ENCODE results near the gene ACRBP.

ACRBP gene

DNA sequence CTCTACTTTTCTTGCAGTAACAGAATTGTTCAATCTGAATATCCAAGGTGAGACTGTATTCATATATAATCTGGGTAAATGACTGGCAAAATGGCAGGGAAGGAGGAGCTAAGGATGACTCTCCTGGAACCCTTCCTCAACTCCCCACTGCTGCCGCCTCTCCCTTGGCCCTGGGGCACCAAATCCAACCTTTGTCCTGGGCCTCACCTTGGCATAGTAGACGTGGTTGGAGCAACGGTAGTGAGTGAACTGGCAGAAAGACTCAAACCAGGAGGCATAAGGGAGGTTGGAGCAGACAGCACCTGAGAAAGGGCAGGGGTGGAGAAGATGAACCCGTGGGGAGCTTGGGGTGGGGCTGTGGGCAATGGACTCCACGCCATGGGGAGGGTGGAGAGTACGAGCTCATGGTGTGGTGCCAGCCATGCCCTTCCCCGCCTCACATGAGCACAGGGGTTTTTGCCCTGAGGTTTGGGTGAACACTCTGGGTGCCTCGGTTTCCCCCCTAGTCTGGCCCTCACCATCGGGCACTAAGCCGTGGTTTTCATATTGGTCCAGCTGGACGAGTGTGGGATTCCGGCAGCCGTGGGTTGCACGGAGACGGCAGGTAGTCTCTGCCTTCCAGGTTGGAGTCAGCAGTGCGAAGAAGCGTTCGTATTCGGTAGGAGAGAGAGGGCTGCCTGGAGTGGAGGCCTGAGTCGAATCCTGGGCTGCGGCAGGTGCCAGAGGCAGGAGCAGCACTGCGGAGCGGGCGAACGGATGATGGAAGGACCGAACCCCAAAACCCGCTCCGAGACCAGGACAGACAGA lies 753 bp downstream of the ACRBP start:
- peak; percentile 55 for DNase-seq

DNA sequence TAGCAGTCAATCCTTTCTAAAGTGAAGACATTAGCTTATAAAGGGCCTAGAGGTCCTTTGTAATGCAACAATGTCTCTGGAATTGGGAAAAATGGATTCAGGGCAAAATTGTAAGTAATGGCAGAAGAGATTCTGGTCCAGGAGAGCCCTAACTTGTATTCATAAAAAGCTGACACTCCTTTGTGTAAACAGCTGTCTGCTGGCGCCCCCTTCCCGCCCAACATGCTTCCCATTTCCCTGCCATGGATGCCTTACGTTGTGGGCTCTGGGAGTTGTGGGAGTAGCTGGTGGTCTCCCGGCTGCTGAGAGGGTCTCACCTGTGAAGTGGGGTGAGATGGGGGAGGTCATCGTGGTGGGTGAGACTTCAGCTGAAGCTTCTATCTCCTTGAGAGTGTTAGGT lies 2.3 kb downstream of the ACRBP start:
- peak; percentile 69 for DNase-seq

DNA sequence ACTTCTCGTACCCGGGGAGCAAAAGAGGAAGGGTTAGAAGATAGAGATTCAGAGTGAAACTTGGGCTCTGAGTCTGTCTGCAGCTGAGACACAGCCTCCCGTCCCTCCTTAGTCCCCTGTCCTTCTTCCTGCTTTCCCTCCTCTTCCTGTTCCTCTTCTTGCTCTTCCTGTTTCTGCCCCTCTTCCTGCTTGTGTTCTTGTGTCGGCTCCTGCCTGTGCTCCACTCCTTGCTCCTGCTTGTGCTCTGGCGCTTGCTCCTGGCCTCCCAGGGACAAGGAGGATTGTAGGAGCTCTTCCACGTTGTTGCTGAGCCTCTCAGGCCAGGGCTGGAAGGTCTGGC lies 3.0 kb downstream of the ACRBP start:
- no peak for DNase-seq

DNA sequence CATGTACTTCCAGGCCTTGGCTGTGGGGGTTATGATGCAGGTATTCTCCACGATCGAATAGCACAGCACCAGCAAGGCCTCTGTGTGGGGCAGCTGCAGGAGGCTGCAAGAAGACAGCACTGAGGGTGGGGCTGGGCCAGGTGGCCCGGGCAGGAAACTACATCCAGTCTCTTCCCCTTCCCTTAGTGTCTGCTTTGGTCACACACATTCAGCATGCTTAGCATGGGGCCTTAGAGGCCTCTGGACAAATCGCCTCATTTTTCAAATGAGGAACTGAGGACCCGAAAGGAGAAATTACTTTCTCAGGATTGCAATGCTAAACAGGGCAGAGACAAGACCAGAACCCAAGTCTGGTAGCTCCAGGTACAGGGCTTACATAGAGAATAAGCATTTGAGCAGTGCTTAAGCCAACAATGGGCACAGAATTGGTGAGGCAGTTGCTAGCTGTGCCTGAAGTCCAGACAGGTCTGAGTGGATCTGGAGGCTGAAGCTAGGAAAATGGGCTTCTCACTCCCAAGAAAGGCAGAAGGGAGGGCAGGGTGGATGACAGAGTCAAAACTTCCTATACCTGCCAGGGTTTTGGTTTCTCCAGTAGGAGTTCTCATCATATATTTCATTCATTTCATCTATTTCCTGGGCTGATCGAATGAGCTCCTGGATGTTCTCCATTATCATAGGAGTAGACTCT lies 3.5 kb downstream of the ACRBP start:
- no peak for DNase-seq

DNA sequence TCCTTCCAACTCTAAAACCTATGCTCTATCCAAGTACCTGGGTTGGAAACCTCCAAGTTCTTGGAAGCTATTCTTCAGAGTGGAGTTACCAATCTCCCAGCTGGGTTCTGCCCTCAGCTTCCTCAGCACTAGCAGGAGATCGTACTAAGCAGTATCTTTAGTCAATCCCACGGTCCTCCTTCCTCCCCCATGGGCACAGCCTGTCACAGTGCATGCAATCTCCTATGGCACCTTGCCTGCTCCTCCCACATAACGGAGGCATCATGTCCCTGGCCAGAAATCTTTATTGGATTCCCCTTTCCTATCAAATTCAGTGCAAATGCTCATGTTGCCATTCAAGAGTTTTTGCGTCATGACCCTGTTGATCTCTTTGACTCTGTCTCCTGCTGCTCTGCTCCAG lies 6.1 kb downstream of the ACRBP start:
- no peak for DNase-seq

DNA sequence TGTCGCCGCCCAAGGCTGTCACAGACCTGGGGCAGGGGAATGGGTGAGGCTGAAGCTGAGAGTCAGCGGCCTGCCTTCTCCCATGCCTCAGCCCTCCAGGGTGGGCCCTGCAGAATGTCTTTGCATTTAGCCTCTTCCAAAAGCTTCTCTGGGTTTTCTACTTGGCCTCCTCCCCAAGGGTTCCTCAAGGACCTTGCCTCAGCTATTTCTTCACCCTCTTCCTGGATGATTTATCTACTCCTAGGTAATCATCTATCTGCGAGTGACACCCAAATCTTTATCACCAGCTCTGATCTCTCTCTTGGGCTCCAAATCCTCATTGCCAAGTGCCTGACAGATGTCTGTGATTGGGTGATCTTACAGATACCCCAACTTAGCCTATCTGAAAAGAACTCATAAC lies 6.7 kb downstream of the ACRBP start:
- no peak for DNase-seq

DNA sequence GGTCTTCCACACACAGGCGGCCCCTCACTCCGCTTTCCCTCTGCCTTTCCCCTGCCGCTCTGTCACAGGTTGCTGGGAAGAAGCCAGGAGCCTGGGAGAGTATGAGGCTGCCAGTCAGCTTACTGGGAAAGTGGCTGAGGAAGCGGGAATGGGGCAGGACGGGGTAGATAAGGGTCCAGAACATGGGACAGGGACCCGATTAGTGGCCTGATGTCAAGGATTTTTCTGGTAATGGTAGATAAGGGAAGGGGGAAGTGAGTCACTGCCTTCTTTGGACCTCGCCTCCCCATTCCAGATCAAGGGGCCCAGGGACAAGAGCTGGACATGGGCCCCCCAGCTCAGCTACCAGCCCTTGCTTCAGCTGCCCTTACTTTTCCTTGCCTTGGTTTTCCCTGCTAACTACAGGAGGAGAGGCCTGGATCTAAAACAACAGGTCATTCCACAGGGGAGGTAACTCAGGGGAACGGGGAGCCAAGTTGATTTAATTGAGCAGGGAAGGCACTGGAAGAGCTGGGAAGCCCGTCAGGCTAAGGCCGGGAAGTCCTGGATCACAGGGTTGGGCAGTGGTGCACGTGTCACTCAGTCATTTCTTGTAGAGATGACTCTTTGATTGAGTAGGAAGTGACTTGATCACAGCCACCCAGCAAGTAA lies 8.0 kb downstream of the ACRBP start:
- DNase-seq = no peak

DNA sequence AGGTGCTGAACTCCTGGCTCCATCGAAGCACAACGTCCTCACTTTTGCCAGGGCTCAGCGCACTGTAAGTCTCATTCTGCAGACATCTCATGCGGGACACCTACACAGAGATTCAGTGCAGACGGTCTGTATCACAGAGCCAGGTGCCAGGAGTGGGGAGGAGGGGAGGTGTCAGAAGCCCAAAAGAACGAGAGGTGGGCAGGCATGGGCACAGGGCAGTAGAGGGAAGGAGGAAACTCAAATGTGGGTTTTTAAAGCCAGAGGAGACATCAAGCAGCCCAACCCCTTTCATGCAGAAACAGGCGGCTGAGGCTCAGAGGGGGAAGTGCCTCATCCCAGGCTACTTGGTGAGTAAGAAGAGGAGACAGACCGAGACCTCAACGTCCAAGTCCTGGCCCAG lies 8.9 kb downstream of the ACRBP start:
- no peak for DNase-seq

DNA sequence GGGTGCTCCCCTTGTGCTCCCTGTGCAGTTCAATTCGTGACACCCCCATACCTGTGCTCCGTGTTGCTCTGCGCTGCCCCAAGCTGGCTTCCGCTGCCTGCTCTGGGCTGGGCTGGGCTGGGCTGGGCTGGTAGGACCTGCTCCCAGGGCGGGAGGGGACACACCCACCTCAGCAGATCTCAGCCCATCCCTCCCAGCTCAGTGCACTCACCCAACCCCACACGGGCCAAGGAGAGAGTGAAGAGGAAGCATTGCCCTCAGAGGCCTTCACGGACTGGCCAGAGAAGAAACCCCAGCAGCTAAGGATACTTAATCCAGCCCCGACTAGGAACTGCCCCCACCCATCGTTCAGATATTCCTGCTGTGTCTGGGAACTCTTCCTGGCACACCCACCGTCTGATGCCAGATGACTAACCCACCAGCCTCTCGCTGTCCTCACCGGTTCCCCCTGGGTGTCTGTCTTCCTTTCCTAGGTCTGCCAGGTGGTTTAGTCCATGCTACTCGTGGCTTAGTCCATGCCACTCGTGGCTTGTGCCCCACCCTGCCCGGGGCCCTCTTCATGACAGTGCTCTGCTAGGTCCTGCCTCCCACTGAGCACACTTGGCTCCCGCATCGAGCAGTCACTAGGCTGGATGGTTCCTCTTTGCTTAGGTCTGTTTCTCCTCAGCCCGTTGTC lies 11.2 kb downstream of the ACRBP start, which contains the start of gene LPAR5:
TSS of gene LPAR5 (minus strand) at position 104 of the 676 bp plus-strand sequence. CDS start 14,711 bp downstream, outside the sequence.
- no peak for DNase-seq

DNA sequence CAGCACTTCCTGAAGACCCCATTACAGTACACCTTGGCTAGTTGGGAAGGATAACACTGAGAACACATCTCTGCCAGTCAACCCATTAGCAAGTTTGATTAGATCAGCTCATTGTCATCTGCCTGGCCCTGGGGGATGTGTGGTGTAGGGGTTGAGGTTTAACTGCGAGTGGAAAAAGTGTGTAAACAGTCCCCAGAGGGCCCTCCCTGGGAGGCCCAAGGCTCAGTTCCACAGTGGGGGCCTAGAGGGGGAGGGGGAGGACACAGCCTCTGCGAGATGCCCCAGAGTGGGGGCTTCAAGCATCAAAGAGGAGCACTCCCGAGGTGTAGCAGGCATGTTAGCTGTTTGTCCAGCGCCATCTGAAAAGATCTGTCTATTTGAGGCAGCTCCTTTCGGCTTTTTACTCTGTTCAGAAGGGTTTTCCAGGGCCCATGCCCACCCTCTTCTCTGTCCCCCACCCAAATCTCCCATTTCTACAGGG lies 11.8 kb downstream of the ACRBP start:
- DNase-seq = peak; percentile 28

DNA sequence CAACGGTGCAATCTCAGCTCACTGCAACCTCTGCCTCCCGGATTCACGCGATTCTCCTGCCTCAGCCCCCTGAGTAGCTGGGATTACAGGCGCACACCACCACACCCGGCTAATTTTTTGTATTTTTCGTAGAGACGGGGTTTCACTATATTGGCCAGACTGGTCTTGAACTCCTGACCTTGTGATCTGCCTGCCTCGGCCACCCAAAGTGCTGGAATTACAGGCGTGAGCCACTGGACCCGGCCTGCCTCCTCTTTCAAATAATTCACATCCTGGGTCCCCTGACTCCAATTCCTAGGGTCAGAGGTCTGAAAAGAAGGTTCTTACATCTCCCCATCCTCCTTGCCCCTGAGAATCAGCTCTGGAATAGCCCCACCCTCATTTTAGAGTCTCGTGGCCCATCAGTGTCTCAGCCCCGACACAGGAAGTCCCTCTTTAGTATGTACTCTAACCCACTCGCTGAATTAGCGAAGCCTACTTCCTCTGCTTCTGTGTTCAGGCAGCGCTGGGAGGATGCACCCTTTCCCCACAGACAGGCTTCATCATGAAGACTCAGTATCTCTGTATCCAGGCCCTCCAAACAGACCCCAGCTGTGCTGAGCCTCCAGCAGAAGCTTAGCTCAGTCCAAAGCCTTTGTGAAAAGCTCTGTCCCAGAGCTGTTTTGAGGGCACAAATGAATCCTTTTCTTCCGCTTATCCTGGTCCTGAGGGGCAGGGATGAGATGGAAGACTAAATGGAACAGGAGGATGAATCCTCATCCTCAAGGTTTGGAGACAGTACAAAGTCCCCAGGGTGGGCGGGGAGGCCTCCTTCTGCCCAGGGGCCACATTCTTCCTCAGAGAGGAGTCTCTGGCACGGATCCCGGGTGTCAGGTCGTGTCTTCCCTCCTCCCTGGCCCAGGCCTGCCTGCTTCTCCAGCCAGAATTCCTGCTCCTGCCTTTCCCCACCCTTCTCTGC lies 14.9 kb downstream of the ACRBP start:
- no peak for DNase-seq

DNA sequence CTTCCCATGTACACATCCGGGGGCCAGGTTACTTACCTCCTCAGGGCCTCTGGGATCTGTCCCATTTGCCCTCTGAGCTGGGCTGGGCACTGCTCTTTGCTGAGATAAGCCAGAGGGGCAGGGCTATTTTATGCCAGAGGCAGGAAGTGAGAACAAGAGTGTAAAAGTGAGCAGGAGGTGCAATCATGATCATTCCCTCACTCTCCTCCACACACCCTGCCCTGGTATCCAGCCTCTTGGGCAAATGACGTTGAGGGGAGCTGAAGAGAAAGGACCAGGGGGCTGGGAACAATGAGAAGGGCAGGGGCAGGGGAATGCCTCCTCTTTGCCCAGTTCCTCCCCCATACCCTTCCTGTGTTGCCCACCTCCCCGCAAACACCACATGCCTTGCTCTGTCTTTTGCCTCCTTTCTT lies 15.7 kb downstream of the ACRBP start:
- no peak for DNase-seq

DNA sequence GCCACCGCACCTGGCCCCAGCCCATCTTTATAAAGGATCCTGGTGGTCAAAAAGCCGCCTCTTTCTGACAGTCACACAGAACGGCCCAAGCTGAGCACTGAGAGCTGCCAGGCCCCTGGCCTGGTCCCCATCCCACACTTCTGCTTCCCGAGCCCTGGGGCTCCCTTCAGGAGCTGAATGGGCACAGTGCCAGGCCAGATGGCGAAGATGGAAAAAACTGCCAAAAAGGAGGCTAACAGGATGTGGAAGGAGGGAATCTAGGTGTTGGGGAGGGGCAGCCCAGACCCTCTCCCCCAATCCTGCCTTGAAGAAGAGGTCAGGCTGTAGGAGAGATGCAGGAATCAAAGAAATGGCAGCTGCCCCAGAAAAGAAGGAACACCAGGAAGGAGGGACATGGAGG lies 16.5 kb downstream of the ACRBP start:
- DNase-seq = no peak

DNA sequence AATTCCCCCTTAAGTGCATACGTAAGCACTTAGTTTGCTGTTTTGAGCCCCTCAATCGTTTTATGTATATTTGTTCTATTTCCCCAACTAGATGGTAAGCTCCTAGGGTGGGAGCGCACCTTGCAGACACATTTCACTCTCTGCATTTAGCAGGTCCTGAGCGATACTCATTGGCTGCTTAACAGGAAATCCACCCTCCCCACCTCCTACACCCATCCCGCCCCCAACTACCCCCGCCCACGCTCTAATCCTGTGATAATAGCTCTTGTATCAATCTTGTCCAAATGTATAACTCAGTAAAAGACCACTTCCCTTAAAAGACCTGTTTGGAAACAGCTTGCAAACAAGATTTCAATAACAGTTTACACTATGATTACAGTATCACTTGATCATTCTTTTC lies 19.6 kb downstream of the ACRBP start:
- DNase-seq = peak; percentile 85

DNA sequence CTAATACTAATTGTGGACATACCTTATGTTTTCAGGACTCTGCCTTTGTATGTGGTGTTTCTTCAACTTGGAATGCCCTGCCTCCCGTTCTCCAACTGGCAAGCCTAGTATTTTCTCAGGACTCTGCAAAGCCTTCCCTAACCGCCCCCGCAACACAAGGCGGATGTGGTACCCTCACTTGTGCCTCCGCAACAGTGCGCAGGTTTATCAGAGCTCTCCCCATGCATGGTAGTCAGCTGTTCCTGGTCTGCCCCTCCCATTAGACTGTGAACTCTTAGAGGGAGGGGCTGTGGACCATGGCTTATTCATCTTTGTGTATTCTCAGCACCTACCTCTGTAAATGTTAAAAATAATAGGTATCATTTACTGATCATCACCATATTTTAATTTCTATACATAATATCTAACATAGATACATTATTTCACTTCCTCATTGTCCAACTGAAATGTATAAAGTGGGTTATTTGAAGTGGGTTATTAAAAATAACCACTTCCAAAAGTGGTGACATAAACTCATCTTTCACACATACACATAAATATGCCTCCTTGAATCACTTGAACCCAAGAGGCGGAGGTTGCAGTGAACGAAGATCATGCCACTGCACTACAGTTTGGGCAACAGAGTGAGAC lies 20.5 kb downstream of the ACRBP start:
- DNase-seq = peak; percentile 31

DNA sequence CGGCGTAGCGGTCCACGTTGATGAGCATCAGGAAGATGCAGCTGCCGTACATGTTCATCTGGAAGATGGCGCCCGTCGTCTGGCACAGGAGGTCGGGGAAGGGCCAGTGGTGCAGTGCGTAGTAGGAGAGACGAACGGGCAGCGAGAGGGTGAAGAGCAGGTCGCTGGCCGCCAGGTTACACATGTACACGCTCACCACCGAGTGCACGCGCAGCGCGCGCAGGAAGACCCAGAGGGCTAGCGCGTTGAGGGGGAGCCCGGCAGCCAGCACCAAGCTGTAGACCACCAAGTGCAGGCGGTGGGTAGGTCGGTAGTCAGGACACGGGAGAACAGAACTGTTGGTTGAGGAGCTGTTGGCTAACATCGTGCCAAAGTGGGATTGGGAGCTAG lies 26.4 kb downstream of the ACRBP start:
- DNase-seq = no peak

DNA sequence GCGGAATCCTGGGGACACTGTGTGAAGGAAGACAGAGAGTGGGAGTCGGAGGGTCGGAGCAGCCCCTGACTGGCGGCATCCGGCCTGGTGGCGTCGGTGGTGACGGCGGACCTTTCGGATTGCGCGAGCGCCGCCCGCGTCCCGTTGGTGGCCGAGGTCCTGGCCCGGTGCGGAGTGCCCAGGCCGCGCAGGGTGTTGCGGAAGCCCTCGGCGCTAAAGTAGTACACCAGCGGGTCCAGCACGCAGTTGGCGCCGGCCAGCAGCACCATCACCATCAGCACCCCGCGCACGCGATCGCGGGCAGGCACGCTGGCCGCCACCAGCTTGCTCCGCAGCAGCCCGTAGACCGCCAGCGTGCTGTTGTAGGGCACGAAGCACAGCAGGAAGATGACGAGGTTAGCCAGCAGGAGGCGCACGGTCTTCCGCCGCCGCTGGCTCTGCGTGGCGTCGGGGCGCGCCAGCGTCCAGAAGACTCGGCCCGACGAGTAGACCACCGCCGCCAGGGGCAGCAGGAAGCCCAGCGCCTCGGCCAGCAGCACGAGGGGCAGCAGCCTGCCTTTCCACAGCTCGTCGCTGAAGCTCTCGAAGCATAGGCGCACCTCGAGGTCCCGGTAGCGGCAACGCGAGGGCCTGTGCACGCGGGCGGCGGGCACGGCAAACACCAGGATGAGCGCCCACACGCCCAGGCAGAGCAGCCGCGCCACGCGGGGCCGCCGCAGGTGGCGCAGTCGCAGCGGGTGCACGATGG lies 26.9 kb downstream of the ACRBP start:
- DNase-seq = no peak

DNA sequence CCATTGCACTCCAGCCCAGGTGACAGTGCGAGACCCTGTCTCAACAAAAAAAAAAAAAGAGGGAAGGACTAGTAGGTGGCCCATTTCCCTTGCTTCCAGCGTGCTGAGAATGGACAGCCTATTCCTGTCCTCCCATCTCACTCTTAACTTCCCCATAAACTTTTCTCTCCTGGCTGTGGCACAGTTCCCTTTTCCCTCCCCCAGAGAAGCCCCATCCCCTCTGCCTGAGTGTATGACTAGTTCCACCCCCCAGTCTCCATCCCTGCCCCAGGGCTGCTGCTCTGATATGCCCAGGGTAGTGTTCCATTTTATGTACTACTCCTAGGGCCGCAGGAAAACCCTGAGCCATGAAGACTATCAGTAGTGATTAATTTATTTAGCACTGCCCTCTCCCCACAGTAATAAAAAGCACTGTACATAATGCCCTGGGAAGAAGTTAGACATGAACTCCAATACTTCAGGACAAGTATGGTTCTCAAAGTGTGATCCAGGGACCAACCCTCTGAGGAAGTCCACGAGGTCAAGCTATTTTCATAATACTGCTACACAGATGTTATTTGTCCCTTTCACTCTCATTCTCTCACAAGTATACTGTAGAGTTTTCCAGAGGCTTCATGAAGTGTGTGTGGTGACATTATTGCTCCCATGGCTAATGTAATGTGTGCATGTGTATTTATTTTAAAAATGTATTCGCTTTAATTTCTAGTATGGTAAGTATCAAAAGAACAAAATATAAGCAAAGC lies 28.6 kb downstream of the ACRBP start:
- no peak for DNase-seq

DNA sequence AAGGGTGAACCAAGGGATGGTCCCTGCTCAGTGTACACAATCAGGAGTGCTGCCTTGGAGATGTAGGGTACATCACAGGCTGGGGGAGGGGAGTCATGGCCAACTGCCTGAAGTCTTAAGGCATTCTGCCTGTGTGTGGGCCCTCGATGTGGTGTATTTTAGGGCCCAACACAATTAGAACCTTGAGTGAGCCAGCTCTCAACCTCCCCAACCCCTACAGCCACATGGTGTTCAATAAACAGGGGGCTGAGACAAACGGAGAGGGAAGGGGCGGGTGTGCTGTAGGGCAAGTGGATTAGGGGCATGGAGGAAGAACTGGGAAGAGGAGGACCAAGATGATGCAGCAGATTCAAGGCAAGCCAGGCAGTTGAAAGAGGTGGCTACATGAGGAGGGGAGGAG lies 31.4 kb downstream of the ACRBP start:
- no peak for DNase-seq

DNA sequence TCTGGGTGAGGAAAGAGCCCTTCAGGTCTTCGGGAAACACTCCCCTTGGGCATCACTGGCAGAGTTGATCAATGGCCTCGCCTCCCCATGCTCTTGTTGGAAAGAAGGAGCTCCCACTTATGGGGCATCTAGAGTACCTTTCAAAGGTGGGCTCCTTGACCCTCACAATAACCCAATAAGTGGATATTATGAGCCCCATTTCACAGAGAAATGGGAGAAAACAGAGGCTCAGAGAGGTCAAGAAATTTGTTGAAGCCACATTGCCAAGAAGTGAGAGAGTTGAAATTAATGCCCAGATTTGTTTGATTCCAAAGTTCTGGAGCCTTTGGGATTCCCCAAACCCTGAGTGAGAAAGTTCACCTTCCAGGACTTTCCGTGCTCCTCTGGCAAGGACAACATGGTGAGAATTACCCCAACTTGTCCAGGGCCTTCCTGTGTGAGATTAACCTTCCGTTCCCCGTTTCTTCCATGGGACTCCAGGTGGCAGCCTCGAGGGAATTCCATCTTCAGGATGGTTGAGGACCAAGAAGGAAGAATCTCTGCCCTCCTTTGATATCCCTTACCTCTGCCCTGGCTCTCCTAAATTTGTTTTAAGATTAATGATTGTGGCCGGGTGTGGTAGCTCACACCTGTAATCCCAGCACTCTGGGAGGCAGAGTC lies 32.6 kb downstream of the ACRBP start:
- peak; percentile 30 for DNase-seq

Data from NCI-H146 (cell line).